GM19193 (cell line): ENCODE measurements around the gene KIF9.

Experiments
- POLR2A ChIP-seq: IDR thresholded peaks from 4 replicates; pipeline ENCODE4 v1.6.1; 2011; ENCODE audit not compliant: insufficient read depth, insufficient read length; ENCODE audit errors: extremely low read depth

KIF9 gene

GRCh38 chr3:47273564-47273963 is 9.0 kb downstream of the KIF9 start:
- TF ChIP-seq POLR2A, result no peak

- no peak for TF ChIP-seq POLR2A
Measured at GRCh38 chr3:47270526-47270925, 12.1 kb downstream of the KIF9 start.

GRCh38 chr3:47267490-47267824 is 15.1 kb downstream of the KIF9 start:
- TF ChIP-seq POLR2A, result no peak

GRCh38 chr3:47266709-47267489 is 15.7 kb downstream of the KIF9 start:
- no peak for TF ChIP-seq POLR2A

GRCh38 chr3:47265725-47266428 is 16.7 kb downstream of the KIF9 start:
- no peak for TF ChIP-seq POLR2A

- TF ChIP-seq POLR2A, result no peak
Measured at GRCh38 chr3:47265008-47265407, 17.6 kb downstream of the KIF9 start.

GRCh38 chr3:47261301-47261700 is 21.3 kb downstream of the KIF9 start:
- no peak for TF ChIP-seq POLR2A

GRCh38 chr3:47260605-47261004 is 22.0 kb downstream of the KIF9 start:
- TF ChIP-seq POLR2A, result no peak

- TF ChIP-seq POLR2A, result no peak
Measured at GRCh38 chr3:47259114-47259513, 23.5 kb downstream of the KIF9 start.

GRCh38 chr3:47251689-47252088 is 30.9 kb downstream of the KIF9 start:
- no peak for TF ChIP-seq POLR2A

GRCh38 chr3:47250309-47251060 is 32.1 kb downstream of the KIF9 start:
- TF ChIP-seq POLR2A, result no peak

- TF ChIP-seq POLR2A, result no peak
Measured at GRCh38 chr3:47247131-47248064, 35.2 kb downstream of the KIF9 start.

- no peak for TF ChIP-seq POLR2A
Measured at GRCh38 chr3:47245271-47245670, 37.3 kb downstream of the KIF9 start.

- TF ChIP-seq POLR2A, result no peak
Measured at GRCh38 chr3:47244531-47245100, 38.0 kb downstream of the KIF9 start.
